Retina (tissue), 1 donor: ENCODE data around the gene HTR7.

ENCODE experiments used
- DNase-seq: peaks from one replicate; pipeline ENCODE4 v3.0.0-alpha.2; 2016

The HTR7 gene

DNA sequence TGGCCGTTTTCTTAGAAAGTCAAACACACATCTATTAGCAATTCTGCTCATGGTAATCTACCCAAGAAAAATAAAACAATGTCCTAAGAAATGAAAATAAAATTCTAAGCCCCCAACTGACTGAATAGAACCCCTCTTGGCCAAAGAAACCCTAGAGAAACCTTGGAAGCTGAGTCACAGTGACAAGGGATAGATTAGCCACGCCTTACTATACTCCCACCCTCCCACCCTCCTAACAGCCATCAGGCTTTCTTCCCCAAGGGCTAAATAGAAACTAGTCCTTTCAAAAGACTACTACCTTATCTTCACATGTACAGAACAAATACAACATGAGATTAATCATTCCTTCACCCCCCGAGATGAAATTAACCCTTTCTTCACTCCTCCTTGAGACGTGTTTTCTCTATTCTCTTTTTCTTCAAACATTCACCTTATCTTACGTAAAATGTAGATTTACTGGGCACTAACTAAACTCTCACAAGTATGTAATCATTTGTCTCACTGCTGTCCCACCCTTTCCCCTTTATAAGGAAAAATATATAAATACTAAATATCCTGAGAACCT is 57.5 kb downstream of the HTR7 start:
- no peak for DNase-seq

- no peak for DNase-seq
Measured at GRCh38 chr10:90799172-90799571, 58.7 kb downstream of the HTR7 start.

DNA sequence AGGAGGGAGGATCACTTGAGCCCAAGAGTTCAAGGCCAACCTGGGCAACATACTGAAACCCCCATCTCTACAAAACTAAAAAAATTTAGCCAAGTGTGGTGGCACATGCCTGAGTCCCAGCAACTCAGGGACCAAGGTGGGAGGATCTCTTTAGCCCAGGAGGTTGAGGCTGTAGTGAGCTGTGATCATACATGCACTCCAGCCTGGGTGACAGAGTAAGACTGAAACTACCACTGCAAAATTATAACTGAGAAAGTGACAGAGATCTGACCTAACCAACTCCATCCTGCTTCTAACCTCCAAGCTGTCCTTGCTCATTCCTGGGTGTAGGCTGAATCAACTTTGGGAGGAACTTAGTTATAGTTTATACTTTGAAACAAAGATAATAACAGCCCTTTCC is 59.4 kb downstream of the HTR7 start:
- DNase-seq, result no peak

DNA sequence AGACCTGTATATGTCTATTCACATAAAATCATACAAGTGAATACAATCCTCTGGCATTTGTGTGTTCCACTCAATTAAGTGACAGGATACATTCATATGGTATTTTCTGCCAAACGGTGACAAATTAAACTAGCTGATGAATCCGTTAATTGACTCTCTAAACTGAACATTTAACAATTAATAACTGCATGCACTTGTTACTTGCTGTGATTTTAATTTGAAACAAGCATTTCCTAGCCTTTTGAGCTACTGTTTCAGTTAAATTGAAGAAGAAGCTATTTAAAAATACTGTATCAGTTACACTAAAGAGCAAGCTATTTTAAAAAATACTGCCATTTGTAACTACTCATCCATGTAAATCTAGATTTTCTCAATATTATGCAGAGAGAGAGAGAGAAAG is 67.4 kb downstream of the HTR7 start:
- no peak for DNase-seq

DNA sequence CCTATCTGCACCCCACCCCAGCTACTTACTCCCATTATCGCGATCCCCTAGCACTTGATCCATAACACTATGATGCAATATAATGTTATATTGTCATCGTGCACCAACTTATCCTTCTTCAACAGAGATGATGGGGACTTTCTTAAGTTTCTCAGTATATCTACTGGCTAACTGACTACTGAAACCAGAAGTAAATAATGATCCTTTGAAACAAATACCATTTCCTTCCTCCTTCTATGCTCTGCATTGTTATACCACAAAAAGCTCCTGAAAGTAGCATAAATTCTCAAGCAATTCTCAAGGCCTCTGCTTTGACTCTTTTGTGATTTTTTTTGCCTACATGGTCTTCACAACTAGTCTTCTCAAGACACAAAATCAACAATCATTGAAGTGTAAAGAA is 68.9 kb downstream of the HTR7 start:
- DNase-seq, result no peak

DNA sequence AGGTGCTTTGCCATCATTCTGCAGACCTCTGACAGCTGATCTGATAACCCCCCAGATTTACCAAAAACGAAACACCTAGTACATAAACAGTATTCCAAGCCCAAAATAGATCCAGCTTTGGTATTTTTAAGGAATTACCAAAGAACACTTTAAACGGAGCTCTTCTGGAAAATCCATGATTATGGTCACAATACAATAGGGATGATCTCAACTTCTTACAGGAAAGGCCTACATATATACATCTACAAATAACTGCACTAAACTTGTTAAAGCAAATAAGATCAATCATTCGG is 69.7 kb downstream of the HTR7 start:
- no peak for DNase-seq

GRCh38 chr10:90787393-90788198 is 70.2 kb downstream of the HTR7 start:
- peak; percentile 26 for DNase-seq

DNA sequence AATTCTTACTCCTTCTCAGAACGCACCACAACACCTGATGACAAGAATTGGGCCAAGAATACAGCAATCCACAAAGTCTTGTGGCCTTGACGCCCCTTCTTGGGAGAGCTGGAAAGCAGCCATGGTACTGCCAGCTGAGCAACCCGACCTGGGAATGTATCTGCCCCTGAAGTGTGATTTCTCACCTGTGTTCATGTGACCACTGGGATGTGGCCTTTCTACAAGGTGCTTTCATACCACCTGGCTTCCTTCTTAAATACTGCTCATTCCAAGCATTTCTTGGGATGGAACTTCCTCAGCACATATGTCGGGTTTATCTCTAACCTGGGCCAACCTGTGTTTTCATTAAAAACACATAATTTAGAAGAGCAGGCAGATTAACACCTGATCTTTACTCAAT is 72.1 kb downstream of the HTR7 start:
- no peak for DNase-seq

DNA sequence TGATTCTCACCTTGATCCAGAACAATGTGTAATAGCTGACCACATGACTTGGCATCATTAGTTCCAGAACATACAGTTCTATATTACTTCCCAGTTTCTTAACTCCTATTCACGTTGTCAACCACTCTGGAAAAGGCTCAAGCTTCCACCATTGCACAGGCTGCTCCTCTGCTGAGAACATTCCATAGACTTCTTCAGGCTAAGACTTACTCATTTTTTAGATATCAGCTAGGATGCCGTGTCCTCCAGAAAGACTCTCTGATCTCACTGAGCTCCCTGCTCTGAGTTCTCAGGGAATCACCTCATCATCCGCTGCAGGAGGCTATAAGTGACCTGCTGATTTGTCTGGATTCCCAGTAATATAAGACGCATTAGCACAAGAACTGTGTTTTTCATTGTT is 73.1 kb downstream of the HTR7 start:
- no peak for DNase-seq

DNA sequence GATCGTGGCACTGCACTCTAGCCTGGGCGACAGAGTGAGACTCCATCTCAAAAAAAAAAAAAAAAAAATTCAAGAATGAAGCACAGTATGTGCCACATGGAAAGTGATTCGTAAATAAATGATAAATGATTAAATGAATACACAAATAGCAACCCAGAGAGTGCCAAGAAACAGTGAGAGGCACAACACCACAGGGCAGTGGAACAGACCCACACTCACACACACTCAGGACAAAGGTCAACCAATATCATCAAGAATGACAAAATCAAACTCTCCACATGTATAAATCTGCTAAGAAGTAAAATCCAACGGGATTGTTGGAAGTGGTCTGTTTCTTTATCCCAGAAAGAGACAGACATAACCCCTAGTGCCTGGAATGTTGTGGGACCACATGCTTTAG is 77.4 kb downstream of the HTR7 start:
- no peak for DNase-seq

DNA sequence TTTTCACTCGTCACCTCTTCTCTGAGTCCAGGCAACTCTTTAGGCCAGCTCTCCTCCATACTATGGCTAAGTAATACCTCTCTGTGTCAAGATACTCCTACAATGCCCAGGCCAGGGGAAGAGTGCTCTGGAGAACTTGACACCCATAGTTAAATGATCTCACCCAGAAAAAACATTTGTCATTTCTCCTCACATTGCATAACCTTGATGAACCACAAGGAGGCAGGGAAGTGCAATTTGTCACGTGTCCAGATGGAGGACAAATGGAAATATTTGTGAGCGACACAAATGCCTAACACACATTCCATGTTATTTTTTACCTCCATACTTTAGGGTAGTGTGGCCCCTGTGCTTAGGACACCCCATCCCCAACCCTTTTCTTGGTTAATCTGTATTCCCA is 78.3 kb downstream of the HTR7 start:
- no peak for DNase-seq

- no peak for DNase-seq
Measured at GRCh38 chr10:90777621-90778020, 80.2 kb downstream of the HTR7 start.

DNA sequence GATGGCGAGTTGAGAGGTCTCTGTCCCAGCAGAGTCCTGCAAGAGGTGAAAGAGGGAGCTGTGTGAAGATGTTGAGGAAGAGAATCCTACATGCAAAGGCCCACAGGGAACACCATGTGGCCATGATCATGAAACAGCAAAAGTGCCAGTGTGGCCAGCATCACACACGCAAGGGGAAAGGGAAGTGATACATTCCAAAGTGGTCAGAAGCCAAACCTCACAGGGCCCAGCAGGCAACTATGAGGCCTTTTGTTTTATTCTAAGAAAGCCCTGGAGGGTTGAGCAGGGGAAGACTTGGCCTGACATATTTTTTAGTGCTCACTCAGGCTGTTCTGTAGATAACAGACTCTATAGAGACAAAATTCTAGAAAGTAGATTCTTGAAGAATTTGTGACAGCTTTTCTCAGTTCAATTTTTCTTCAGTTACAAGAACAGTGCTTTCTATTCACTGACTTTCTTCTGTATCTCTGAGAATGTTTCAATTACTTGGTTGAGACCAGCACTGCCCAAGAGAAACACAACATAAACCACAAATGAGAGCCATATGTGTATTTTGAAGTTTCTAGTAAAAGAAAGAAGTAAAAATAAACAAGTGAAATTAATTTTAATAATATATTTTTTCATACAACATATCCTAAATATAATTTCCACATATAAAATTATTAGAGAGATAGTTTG is 82.3 kb downstream of the HTR7 start:
- DNase-seq, result no peak

DNA sequence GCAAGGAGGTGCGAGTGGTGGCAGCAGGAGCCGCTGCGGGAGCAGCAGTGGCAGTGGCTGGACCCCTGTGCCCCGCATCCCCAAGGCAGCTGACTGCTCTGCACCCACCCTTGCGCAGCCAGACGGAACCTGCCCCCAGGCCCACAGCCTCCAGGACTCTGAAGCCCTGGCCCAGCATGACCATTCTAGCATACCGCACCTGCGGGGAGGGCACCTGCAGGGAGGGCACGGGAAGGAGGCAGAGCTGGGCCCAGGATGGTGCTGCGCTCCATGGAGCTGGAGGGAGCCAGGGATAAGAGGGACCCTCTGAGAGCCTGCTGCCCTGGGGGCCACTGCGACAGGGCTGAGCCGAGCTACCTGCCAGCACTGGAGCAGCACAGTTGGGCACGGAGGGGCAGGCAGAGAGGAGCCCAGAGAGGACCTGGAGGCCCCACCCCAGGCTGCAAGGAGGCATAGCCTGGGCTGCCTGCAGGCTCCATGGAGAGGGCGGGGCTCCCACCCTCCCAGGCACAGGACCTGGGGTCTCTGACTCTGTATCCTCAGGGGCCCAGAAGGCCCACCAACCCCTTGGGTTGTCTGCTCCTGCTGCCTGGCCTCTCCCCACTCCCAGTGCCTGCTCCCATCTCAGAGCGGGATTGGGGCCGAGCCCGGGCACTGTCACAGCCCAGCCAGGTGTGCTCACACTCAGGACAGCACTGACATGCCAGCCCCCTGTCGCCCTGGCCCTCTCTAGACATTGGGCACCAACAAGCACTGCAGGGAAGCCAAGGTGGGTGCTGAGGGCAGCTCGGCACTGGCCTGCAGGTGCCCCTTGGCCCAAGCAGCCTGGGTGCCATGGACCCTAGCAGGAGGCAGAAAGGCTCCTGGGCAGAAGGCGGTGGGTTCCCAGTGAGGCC is 87.6 kb downstream of the HTR7 start:
- DNase-seq, result no peak

DNA sequence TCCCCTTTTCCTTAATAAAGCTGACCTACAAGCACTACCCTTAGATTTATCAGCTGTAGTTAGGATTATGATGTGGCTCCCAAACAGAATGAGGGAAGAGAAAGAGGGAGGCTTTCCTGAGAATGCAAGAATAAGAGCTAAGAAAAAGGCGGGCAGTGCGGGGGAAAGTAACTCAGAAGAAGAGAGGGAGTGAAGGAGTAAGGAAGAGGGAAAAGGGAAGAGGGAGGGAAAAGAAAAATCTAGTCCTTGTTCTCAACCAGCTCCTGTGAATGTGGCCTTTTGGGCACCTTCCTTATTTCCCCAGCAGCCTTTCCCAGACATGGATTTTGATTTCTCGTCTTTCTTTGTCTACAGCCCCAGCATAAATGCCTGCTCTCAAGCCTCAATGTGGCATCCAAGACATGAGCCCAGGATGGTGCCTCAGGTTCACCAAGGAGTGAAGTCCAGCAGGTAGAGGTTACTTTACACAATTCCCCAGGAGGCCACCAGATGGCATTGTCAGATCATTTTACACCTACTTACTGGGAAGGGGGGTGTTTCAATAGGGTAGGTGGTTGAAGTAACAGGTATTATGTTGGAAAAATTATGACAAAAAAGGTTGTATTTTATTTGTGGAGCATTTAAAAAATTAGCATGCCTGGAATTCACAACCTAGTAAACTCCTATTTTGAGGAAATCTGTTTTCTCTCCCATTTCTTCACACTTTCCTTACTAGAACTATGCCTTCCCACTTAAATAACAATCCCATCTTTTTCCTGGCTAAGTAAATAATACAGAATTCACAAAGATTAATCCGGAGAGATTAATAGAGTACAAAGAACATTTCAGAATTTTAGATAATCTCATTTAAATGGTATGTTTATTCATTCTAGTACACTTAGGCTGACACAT is 106.5 kb downstream of the HTR7 start:
- DNase-seq, result peak; percentile 14

DNA sequence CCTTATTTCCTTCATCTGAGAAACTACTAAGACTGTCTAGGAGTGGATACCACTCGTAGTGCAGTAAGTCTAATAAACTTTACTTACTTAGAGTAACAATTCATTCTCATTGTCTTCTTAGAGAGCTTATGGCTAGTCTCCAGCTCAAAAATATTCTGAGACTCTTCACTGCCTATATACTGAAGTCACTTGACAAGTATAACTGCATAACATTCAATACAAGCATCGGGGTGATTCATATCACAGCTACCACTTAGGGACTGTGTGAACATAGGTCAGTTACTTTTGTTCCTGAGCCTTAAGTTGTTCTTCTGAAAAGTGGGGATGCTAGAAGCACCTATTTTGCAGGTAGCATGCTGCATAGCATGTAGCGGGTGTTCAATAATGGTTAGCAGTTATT is 111.0 kb downstream of the HTR7 start:
- no peak for DNase-seq

GRCh38 chr10:90745565-90745964 is 112.3 kb downstream of the HTR7 start:
- no peak for DNase-seq

- no peak for DNase-seq
Measured at GRCh38 chr10:90743291-90743690, 114.5 kb downstream of the HTR7 start.

DNA sequence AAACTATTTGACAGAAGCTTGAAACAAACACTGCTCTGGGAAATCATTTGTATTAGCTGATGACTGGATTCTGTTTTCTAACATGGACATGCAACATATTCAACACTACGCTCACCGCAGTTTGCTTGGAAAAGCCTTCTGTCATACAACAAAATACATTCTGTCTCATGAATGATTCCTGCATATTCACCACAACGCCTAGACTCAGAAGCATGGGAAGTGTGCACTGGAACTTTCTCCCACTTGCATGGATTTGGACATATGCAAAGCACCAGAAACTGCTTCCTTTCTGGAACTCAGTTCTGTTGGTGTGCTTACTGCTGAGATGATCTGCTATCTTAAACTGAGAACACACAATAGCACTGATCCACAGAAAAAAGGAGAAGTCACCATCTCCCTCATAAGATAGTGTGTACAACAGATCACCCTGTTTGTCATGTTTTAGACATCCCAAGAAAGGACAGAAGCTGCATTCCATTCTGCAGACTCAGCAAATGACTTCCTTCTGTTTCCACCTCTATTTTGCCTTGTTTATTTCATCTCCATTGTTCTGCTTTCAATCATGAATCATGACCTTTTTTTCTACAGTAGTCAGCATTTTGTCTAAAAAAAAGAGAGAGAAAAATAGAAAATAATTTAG is 115.8 kb downstream of the HTR7 start:
- no peak for DNase-seq

GRCh38 chr10:90740265-90740664 is 117.6 kb downstream of the HTR7 start:
- DNase-seq, result no peak

- DNase-seq, result no peak
Measured at GRCh38 chr10:90738885-90739284, 119.0 kb downstream of the HTR7 start.

DNA sequence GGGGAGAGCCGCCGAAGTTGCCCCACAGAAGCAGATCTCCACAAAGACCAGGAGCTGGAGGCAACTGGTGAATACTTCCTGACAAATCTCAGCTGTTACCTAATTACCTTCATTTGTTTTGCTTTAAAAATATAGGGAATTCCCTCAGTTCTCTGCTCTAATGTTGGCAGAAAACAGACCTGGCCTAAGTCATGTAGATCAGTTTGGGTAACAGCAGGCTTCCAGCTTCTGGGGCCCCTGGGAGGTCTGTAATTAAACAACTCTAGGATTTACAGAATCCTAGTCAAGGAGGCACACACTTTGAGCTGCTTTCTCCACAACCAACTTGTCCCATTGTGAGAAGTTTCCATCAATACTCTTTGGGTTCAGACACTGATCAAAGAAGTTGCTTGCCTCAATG is 123.4 kb downstream of the HTR7 start:
- DNase-seq, result no peak
